K562 (cell line): ENCODE results near the gene CNGB1. TPM values are rescaled to one million over a fixed set of nuclear protein-coding genes. Genes with fewer than 3 reads are reported as not detected.

Experiments used
- ARID4B ChIP-seq: sonication (generic); formaldehyde crosslinking; IDR thresholded peaks from 2 replicates; pipeline ENCODE4 v1.8.0; 2022; ENCODE audit warnings: mild to moderate bottlenecking, missing genetic modification reagents
- GATAD2A ChIP-seq: fragments of 450-650 bp; IDR thresholded peaks from 2 replicates; pipeline ENCODE4 v1.6.1; 2017
- KDM4B ChIP-seq, 2 experiments: fragments of 450-650 bp in 1 of 2; sonication (generic) in 1 of 2; IDR thresholded peaks; 2 replicates each; pipeline ENCODE4 v1.6.1; 2016 to 2017; ENCODE audit warnings: borderline replicate concordance in 2 of 2, antibody characterized with exemption in 1 of 2, low read depth in 1 of 2, mild to moderate bottlenecking in 1 of 2
- MNT ChIP-seq, 2 experiments: fragments of 450-650 bp; conservative IDR thresholded peaks; 2 replicates each; pipeline ENCODE4 v1.6.1; 2017; ENCODE audit warnings: mild to moderate bottlenecking in 2 of 2, moderate library complexity in 2 of 2
- NCOA1 ChIP-seq: fragments of 450-650 bp; IDR thresholded peaks from 2 replicates; pipeline ENCODE4 v1.6.1; 2016; ENCODE audit warnings: low read depth
- NFE2L1 ChIP-seq: fragments of 450-650 bp; IDR thresholded peaks from 2 replicates; pipeline ENCODE4 v1.6.1; 2016; ENCODE audit warnings: missing genetic modification characterization, low read depth, mild to moderate bottlenecking, missing compliant biosample characterization, moderate library complexity, borderline replicate concordance
- POLR2G ChIP-seq: fragments of 200-400 bp; formaldehyde crosslinking; IDR thresholded peaks from 2 replicates; pipeline ENCODE4 v1.6.1; 2017; ENCODE audit warnings: low read depth, mild to moderate bottlenecking, antibody characterized with exemption, low read length, moderate library complexity
- RBFOX2 ChIP-seq: fragments of 200-400 bp; formaldehyde crosslinking; IDR thresholded peaks from 2 replicates; pipeline ENCODE4 v1.6.1; 2017; ENCODE audit warnings: low read depth, mild to moderate bottlenecking, low read length, moderate library complexity
- TBP ChIP-seq: optimal IDR thresholded peaks from 2 replicates; pipeline ENCODE3; 2011; ENCODE audit warnings: low read depth, low read length, improper control_type of control experiment
- TFE3 ChIP-seq: fragments of 450-650 bp; formaldehyde crosslinking; IDR thresholded peaks from 2 replicates; pipeline ENCODE4 v1.4.0; 2020; ENCODE audit warnings: mild to moderate bottlenecking, mixed read lengths
- ZBTB11 ChIP-seq, 3 experiments: fragments of 200-800 bp in 1 of 3; fragments of 250-450 bp in 1 of 3; fragments of 450-650 bp in 1 of 3; sonication (Bioruptor Pico) in 1 of 3; sonication (Bioruptor generic) in 1 of 3; formaldehyde crosslinking in 1 of 3; IDR thresholded peaks; 2 replicates each; pipeline versions ENCODE4 v1.6.1 to v1.8.0; 2016 to 2022; ENCODE audit warnings: mild to moderate bottlenecking in 2 of 3, missing genetic modification characterization in 2 of 3, missing compliant biosample characterization in 1 of 3, moderate library complexity in 1 of 3
- ZBTB12 ChIP-seq: fragments of 250-450 bp; sonication (Bioruptor Pico); IDR thresholded peaks from 2 replicates; pipeline ENCODE4 v1.4.0; 2020
- ZNF143 ChIP-seq: sonication (generic); formaldehyde crosslinking; IDR thresholded peaks from 2 replicates; pipeline ENCODE4 v1.9.0; 2022; ENCODE audit warnings: mild to moderate bottlenecking, missing genetic modification reagents
- polyA plus RNA-seq, 8 experiments: library from polyadenylated mRNA; depleted of rRNA in 4 of 8; stranded (reverse) in 5 of 8; unstranded in 3 of 8; fragments of >200 nt; fragmentation: Nextera tagmentation in 2 of 8; fragmentation: Illumina TruSeq in 1 of 8; extraction: Ambion mirVana in 2 of 8; extraction: Trizol in 1 of 8; gene quantifications; 2 replicates each; pipeline versions ENCODE4 v1.2.1 to v1.2.3, GENCODE V29; 2011 to 2014; ENCODE audit warnings: inconsistent platforms in 1 of 8, missing spikeins in 1 of 8
- total RNA-seq, 7 experiments: library from RNA; depleted of rRNA in 6 of 7; stranded (reverse); fragments of >200 nt in 6 of 7; fragmentation: Illumina TruSeq in 2 of 7; extraction: Trizol in 2 of 7; gene quantifications; 2 replicates each; pipeline versions ENCODE4 v1.2.1 to v1.2.3, GENCODE V29; 2011 to 2021; ENCODE audit warnings: low replicate concordance in 1 of 7

Gene CNGB1
- total and polyA plus RNA-seq, 9 of the 15 experiments (the other 6 are each of a cell fraction or from before 2014, with no cell fraction given) = not detected

GRCh38 chr16:57899771-57900661, 70.9 kb downstream of the CNGB1 start (continued):
- TF ChIP-seq ZBTB11 (CRISPR knock-in tag; IDR thresholded peaks at IDR 0.05) = no peak
- TF ChIP-seq MNT (conservative IDR thresholded peaks at IDR 0.05) = 0 out of 4 replicates have a peak, but pooled peaks of 1 of the 2 experiments have one; percentile 37
- TF ChIP-seq KDM4B (IDR thresholded peaks at IDR 0.05; ENCODE audit: borderline replicate concordance in 2 of 2, low read depth in 1 of 2) = no peak
- no peak for TF ChIP-seq ARID4B (CRISPR knock-in tag)
- TF ChIP-seq NCOA1 = no peak
- TF ChIP-seq TBP = no peak
- TF ChIP-seq GATAD2A = no peak
- no peak for TF ChIP-seq ZNF143 (CRISPR knock-in tag)
- no peak for TF ChIP-seq NFE2L1 (tag)
- TF ChIP-seq RBFOX2 = no peak
- no peak for TF ChIP-seq TFE3 (CRISPR knock-in tag)
- TF ChIP-seq ZBTB12 (CRISPR knock-in tag) = no peak
- TF ChIP-seq POLR2G = no peak
